Panc1 (cell line): ENCODE data around the gene HSPA1L.

ENCODE experiments used
- CTCF ChIP-seq: fragments of 450-650 bp; IDR thresholded peaks from 2 replicates; pipeline ENCODE4 v1.5.1; 2017; ENCODE audit warnings: mild to moderate bottlenecking
- POLR2AphosphoS5 ChIP-seq: IDR thresholded peaks from 2 replicates; pipeline ENCODE4 v1.6.1; 2012; ENCODE audit warnings: mild to moderate bottlenecking, low read depth, low read length, moderate library complexity
- REST ChIP-seq, 2 experiments: IDR thresholded peaks; 2 replicates each; pipeline ENCODE4 v1.6.1; 2011 to 2012; ENCODE audit warnings: low read depth in 2 of 2, control low read depth in 1 of 2, low read length in 1 of 2, mild to moderate bottlenecking in 1 of 2, moderate library complexity in 1 of 2; ENCODE audit not compliant: insufficient read depth in 1 of 2

GRCh38 chr6:31791324-31792089 is 23.6 kb downstream of the HSPA1L start:
- TF ChIP-seq CTCF, result peak; percentile 89
- no peak for TF ChIP-seq POLR2AphosphoS5
- no peak for TF ChIP-seq REST (IDR thresholded peaks at IDR 0.05; ENCODE audit: insufficient read depth in 1 of 2, low read depth in 2 of 2, low read length in 1 of 2)
